ENCODE measurements around the gene MYZAP. TPM values are rescaled to one million over a fixed set of nuclear protein-coding genes. Genes with fewer than 3 reads are reported as not detected.

Gene MYZAP
- total RNA-seq, 1 experiment from 2014 or later, result 0.68 TPM

DNA sequence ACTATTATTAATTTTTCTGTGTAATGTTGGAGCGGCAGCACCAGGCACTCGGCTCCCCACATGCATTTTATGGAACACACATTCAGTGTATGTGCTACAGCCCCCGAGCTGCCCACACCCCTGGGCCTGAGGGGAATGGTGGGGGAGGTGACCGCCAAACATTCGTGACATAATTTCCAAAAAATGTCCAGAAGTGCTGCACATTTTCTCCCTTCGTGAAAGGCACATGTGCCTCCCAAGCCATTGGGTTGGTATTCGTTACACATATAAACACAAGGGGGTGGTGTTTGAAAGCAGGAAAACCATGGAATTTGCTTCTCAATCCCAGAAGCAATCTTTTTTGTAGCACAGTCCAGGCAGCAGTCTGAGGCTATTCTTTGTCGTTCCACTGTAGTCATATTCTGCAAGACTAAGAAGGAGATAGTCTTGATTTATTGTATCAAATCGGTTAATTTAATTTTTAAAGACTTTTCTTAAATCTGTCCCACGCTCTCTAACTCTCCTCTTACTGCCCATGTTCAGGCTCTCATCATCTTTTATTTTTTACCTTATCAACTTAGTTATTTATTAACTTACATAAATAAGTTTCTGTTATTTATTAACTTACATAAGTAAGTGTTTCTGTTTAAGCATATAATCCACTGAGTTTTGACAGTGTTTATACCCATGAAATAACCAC lies 75.6 kb downstream of the MYZAP start:
- CTCF ChIA-PET, result interaction anchor here (1.5 to 1.9 kb wide), 3 partner anchors 26 to 404 kb away, joined by 3 to 6 read pairs (median 4); no protein-coding TSS in a partner anchor
- Mint-ChIP-seq H3K27ac (no peak overlapping the region), H3K4me3 (no peak overlapping the region), H3K36me3 (no peaks in the 10 kb centered on the region), H3K9me3 (no peaks in the 10 kb centered on the region), H3K4me1 (no peaks in the 10 kb centered on the region), H3K27me3 (ENCODE audit: low read depth) (no peaks in the 10 kb centered on the region)
- TF ChIP-seq, protein P1, sequence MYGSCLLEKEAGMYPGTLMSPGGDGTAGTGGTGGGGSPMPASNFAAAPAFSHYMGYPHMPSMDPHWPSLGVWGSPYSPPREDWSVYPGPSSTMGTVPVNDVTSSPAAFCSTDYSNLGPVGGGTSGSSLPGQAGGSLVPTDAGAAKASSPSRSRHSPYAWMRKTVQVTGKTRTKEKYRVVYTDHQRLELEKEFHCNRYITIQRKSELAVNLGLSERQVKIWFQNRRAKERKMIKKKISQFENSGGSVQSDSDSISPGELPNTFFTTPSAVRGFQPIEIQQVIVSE (CRISPR knock-in tag; IDR thresholded peaks at IDR 0.05; ENCODE audit: borderline replicate concordance), result no peak
- TF ChIP-seq, protein P2, sequence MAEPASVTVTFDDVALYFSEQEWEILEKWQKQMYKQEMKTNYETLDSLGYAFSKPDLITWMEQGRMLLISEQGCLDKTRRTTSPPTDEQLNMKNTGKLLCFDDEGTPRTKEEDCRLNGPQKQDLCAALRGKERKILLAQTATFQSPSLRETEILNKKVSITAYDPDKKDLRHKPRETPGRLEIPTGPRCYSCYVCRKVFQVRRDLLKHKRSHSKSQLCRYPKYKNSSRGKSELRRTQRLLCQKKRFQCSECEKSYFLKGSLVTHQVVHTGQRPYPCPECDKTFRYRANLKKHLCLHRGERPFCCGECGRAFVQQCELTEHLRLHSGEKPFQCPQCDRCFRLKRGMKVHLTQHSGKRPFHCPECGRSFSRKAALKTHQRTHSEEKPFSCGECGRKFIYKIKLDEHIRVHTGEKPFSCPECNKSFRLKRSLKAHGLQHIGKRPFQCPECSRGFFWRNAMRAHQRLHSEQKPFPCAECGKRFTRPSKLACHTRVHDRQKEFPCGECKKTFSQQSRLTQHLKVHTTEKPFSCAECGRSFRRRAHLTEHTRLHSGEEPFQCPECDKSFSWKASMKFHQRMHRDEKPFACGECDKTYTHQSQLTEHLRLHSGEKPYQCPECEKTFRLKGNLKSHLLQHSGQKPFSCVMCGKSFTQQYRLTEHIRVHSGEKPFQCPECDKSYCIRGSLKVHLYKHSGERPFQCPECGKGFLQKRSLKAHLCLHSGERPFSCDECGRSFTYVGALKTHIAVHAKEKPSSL (CRISPR knock-in tag; conservative IDR thresholded peaks at IDR 0.05), result no peak
- TF ChIP-seq PRRX2 (CRISPR knock-in tag; IDR thresholded peaks at IDR 0.05), result no peak
- TF ChIP-seq, protein P3, sequence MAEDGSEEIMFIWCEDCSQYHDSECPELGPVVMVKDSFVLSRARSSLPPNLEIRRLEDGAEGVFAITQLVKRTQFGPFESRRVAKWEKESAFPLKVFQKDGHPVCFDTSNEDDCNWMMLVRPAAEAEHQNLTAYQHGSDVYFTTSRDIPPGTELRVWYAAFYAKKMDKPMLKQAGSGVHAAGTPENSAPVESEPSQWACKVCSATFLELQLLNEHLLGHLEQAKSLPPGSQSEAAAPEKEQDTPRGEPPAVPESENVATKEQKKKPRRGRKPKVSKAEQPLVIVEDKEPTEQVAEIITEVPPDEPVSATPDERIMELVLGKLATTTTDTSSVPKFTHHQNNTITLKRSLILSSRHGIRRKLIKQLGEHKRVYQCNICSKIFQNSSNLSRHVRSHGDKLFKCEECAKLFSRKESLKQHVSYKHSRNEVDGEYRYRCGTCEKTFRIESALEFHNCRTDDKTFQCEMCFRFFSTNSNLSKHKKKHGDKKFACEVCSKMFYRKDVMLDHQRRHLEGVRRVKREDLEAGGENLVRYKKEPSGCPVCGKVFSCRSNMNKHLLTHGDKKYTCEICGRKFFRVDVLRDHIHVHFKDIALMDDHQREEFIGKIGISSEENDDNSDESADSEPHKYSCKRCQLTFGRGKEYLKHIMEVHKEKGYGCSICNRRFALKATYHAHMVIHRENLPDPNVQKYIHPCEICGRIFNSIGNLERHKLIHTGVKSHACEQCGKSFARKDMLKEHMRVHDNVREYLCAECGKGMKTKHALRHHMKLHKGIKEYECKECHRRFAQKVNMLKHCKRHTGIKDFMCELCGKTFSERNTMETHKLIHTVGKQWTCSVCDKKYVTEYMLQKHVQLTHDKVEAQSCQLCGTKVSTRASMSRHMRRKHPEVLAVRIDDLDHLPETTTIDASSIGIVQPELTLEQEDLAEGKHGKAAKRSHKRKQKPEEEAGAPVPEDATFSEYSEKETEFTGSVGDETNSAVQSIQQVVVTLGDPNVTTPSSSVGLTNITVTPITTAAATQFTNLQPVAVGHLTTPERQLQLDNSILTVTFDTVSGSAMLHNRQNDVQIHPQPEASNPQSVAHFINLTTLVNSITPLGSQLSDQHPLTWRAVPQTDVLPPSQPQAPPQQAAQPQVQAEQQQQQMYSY (CRISPR knock-in tag; IDR thresholded peaks at IDR 0.05), result no peak
- TF ChIP-seq, protein P4, sequence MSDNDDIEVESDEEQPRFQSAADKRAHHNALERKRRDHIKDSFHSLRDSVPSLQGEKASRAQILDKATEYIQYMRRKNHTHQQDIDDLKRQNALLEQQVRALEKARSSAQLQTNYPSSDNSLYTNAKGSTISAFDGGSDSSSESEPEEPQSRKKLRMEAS (CRISPR knock-in tag; IDR thresholded peaks at IDR 0.05), result no peak
- TF ChIP-seq ZNF317 (CRISPR knock-in tag; IDR thresholded peaks at IDR 0.05; ENCODE audit: borderline replicate concordance, low read depth), result no peak
- TF ChIP-seq ZNF121 (CRISPR knock-in tag; IDR thresholded peaks at IDR 0.05), result no peak
- no peak for TF ChIP-seq GTF2I (CRISPR knock-in tag; conservative IDR thresholded peaks at IDR 0.05)
- TF ChIP-seq, protein P5, sequence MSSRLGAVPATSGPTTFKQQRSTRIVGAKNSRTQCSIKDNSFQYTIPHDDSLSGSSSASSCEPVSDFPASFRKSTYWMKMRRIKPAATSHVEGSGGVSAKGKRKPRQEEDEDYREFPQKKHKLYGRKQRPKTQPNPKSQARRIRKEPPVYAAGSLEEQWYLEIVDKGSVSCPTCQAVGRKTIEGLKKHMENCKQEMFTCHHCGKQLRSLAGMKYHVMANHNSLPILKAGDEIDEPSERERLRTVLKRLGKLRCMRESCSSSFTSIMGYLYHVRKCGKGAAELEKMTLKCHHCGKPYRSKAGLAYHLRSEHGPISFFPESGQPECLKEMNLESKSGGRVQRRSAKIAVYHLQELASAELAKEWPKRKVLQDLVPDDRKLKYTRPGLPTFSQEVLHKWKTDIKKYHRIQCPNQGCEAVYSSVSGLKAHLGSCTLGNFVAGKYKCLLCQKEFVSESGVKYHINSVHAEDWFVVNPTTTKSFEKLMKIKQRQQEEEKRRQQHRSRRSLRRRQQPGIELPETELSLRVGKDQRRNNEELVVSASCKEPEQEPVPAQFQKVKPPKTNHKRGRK (CRISPR knock-in tag; IDR thresholded peaks at IDR 0.05; ENCODE audit: borderline replicate concordance), result no peak
- TF ChIP-seq CREM (CRISPR knock-in tag; IDR thresholded peaks at IDR 0.05), result no peak
- TF ChIP-seq, protein P6, sequence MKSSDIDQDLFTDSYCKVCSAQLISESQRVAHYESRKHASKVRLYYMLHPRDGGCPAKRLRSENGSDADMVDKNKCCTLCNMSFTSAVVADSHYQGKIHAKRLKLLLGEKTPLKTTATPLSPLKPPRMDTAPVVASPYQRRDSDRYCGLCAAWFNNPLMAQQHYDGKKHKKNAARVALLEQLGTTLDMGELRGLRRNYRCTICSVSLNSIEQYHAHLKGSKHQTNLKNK (CRISPR knock-in tag; IDR thresholded peaks at IDR 0.05), result no peak
- no peak for TF ChIP-seq ZNF232 (CRISPR knock-in tag; IDR thresholded peaks at IDR 0.05)
- no peak for TF ChIP-seq ESRRA (CRISPR knock-in tag; IDR thresholded peaks at IDR 0.05; ENCODE audit: borderline replicate concordance)
- TF ChIP-seq, protein P7, sequence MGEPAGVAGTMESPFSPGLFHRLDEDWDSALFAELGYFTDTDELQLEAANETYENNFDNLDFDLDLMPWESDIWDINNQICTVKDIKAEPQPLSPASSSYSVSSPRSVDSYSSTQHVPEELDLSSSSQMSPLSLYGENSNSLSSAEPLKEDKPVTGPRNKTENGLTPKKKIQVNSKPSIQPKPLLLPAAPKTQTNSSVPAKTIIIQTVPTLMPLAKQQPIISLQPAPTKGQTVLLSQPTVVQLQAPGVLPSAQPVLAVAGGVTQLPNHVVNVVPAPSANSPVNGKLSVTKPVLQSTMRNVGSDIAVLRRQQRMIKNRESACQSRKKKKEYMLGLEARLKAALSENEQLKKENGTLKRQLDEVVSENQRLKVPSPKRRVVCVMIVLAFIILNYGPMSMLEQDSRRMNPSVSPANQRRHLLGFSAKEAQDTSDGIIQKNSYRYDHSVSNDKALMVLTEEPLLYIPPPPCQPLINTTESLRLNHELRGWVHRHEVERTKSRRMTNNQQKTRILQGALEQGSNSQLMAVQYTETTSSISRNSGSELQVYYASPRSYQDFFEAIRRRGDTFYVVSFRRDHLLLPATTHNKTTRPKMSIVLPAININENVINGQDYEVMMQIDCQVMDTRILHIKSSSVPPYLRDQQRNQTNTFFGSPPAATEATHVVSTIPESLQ (CRISPR knock-in tag; IDR thresholded peaks at IDR 0.05), result no peak
- no peak for TF ChIP-seq GABPB1 (CRISPR knock-in tag; IDR thresholded peaks at IDR 0.05)
- no peak for TF ChIP-seq TEAD1 (CRISPR knock-in tag; IDR thresholded peaks at IDR 0.05)
- no peak for TF ChIP-seq ZNF416 (CRISPR knock-in tag; IDR thresholded peaks at IDR 0.05)
- no peak for TF ChIP-seq NFE2L1 (CRISPR knock-in tag; IDR thresholded peaks at IDR 0.05)
- TF ChIP-seq, protein P8, sequence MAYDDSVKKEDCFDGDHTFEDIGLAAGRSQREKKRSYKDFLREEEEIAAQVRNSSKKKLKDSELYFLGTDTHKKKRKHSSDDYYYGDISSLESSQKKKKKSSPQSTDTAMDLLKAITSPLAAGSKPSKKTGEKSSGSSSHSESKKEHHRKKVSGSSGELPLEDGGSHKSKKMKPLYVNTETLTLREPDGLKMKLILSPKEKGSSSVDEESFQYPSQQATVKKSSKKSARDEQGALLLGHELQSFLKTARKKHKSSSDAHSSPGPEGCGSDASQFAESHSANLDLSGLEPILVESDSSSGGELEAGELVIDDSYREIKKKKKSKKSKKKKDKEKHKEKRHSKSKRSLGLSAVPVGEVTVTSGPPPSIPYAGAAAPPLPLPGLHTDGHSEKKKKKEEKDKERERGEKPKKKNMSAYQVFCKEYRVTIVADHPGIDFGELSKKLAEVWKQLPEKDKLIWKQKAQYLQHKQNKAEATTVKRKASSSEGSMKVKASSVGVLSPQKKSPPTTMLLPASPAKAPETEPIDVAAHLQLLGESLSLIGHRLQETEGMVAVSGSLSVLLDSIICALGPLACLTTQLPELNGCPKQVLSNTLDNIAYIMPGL (CRISPR knock-in tag; IDR thresholded peaks at IDR 0.05), result no peak
- TF ChIP-seq, protein P9, sequence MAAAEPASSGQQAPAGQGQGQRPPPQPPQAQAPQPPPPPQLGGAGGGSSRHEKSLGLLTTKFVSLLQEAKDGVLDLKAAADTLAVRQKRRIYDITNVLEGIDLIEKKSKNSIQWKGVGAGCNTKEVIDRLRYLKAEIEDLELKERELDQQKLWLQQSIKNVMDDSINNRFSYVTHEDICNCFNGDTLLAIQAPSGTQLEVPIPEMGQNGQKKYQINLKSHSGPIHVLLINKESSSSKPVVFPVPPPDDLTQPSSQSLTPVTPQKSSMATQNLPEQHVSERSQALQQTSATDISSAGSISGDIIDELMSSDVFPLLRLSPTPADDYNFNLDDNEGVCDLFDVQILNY (CRISPR knock-in tag; IDR thresholded peaks at IDR 0.05), result no peak
- no peak for DNase-seq (ENCODE audit: low spot score)
- no peak; the same call in 1 of the 2 replicates for ATAC-seq
- POLR2A ChIA-PET, result no interaction called here
